Left ventricle myocardium superior (tissue), 1 donor: ENCODE data around the gene ARMC3. TPM values are rescaled to one million over a fixed set of nuclear protein-coding genes. Genes with fewer than 3 reads are reported as not detected.

Experiments
- ATAC-seq: fragments of 200-7000 bp; cut with Tn5 transposase; one replicate; pipeline ENCODE4 v1.9.1; 2020; ENCODE audit warnings: mild to moderate bottlenecking, moderate library complexity
- DNase-seq: peaks from one replicate; pipeline ENCODE4 v3.0.0-alpha.2; 2020
- intact Hi-C: fragments of 100-400 bp; cut with micrococcal nuclease; formaldehyde crosslinking; loops from one replicate; pipeline ENCODE4 v1.11.0; 2022
- total RNA-seq: library from RNA; stranded (reverse); fragmentation: NEBNext Ultra II Directional; extraction: Animal tissue kit (Norgen Biotek cat#: 25700); gene quantifications from one replicate; pipeline ENCODE4 v1.2.1, GENCODE V29; 2021
- donor health status: DM: no; HTN: yes; CAD: no; lungs with severe emphysema.

Gene ARMC3
- total RNA-seq, 1 donor from 2014 or later, result not detected

DNA sequence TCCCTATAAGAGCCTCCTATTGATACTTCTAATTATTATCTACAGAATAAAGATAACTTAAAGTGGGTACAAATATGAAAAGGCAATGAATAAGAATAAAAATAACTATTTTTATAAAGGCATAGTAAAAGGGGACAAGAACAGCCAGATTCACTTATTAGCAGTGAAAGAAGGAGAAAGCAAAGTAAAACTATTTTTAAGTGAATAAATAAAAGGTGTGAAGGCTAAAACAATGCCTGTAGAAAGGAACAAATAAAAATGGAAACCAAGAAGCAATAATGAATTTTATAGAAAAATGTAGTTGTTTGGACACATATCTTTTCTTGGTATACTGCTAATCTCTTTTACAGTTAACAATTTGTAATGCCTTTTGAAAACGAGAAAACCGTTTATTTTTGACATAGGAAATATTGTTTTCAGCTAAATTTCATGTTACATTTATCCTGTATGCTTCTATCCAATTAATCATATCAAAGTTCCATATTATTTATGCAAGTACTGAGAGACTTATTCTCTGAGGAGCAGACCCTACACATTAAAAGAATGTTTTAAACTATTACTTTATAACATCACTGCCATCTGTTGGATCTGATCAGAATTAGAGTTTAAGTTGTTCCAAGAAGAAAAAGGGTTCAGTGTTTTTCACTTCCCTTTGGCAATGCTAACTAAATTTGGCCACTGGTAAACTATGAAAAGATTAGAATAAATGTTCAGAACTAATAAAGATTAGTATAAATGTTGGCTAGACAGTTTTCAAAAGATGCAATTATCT is 59.1 kb downstream of the ARMC3 start:
- DNase-seq, result no peak
- intact Hi-C loops, result loop anchor here (5.0 kb wide), 2 partner anchors 975 to 995 kb away; no protein-coding TSS in a partner anchor
- ATAC-seq, result peak; percentile 51

DNA sequence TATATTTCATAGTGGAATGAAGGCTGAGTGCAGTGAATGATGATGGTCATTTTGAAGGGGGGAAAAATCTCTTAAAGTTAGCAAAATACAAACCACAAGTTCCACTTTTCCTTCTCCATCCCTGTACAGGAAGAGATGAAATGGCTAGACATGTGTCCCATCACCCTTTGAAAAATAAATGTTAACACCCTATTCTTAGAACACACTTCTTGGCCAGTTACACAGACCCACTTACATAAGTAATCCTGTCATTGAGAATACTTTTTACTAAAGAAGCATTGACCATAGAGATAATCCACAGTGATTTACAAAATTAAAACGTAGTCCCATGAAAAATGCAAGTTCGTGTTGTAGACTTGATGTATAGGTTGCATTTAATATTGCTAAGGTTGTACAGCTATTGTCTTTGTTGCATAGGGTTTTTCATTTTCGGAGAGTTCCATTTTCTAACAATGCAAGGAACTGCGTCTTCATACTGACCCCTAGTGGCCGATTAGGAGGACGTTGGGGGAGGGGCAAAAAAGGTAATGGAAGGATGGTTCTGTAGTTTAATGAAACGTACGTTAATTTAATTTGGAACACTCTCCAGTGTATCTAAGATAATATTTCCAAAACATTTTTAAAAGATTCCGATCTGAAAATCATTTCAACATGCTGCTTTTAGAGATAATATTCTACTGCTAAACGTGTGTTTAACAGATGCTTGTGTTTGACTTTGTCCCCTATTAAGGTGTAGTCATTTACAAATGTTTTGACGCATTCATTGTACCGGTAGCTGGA is 60.9 kb downstream of the ARMC3 start:
- DNase-seq (no peak), ATAC-seq (peak; percentile 89)
- intact Hi-C loops, result loop anchor here (5.0 kb wide), 2 partner anchors 976 to 996 kb away; no protein-coding TSS in a partner anchor

DNA sequence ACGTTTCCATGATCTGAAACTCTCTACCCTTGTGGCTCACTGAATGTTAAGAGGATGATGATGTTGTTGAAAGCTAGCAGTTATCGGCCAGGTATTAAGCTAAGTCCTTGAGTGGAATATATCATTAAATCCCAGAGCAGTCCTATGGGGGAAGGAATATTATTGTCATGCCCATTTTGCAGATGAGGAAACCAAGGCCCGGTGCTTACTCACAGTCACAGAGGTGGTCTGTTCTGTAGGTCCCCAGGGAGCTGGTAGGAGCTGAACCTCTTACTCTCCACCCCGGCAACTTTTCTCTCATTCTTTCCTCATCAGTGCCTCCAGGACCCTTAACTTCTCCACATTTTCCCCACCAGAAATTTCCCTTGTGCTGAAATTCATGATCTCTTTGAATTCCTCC is 62.6 kb downstream of the ARMC3 start:
- no peak for ATAC-seq
- intact Hi-C loops, result no loop called here
- no peak for DNase-seq

DNA sequence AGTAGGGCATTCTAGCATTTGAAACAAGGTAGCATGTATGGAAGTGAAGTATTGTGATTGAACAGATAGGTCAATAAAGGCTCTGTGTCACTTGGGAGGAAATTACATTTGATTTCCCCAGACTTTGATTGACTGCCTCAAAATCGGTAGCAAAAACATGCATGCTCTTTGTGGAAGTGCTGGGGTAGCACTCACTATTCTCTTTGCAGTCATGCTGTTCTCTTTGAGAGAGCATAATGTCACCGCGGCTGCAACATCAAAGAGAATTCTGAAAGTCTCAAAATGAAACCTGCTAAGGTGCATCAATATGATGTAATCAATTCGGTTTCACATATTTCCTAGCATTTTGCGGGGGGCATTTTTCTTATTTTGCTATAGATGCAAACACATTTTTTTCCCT is 64.2 kb downstream of the ARMC3 start:
- intact Hi-C loops, result no loop called here
- ATAC-seq (no peak), DNase-seq (no peak)

DNA sequence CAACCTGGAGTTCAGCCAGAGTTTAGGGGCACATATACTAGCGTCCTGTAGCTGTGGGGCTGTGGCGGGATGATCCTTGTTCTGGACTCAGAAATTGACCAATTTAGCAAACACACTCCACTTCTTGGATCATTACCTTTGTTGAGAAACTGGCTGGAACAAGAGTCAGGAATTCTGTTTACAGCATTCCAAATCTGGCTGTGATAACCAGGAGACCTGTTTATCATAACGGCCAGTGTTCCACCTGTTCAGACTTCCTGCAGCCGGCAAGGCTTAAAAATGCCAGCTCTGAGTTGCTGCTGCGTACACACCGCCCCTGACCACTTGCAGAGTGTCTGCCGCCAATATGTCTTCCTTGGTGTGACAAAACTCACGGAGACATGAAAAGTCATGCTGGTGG is 64.8 kb downstream of the ARMC3 start:
- DNase-seq (no peak), ATAC-seq (no peak)
- intact Hi-C loops, result no loop called here

DNA sequence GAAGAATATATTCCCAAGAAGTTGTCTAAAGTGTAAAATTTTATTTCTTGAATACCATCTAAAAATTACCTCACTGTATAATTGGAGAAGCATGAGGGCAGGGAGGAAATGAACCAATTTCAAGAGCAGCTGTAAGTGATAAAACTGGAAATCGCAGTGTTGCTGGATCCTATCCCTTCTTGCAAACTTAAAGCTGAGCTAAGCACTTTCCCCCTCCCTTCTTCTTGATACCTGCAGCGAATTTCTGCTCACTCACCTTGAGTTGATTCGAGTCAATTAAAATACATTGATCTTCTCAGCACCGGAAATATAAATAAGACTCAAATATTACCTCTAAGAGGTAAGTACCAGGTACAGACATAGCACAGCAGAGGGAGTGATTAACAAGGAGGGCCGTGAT is 65.5 kb downstream of the ARMC3 start:
- ATAC-seq, result no peak
- no peak for DNase-seq
- intact Hi-C loops, result no loop called here

DNA sequence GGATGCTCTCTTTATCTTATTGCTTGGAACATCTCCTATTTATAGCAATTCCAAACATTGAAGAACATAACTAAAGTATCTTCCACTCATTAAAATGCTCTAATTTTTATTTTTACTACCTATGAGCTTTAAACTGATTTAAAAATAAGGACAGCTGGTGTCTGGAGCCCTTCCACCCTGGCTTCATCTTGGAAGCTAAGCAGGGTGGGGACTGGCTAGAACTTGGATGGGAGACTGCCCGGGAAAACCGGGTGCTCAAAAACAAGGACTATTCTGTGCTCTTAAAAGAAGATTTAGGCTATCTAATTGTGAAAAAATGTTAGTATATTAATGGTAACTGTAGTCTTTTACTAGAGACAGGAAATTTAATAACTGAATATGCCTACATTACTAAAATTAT is 69.2 kb downstream of the ARMC3 start:
- intact Hi-C loops, result no loop called here
- DNase-seq, result no peak
- no peak for ATAC-seq

DNA sequence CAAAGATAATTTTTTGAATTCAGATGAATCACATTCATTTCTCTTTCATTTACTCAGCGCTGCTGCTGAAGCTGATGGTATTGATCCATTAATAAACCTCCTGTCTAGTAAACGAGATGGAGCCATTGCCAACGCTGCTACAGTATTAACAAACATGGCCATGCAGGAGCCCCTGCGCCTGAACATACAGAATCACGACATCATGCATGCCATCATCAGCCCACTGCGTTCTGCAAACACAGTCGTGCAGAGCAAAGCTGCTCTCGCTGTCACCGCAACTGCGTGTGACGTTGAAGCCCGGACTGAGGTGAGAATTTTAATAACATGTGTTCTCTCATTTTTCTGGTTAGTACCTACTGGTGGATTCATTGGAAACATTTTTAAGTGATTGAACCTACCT is 70.2 kb downstream of the ARMC3 start:
- DNase-seq (no peak), ATAC-seq (no peak)
- intact Hi-C loops, result no loop called here

DNA sequence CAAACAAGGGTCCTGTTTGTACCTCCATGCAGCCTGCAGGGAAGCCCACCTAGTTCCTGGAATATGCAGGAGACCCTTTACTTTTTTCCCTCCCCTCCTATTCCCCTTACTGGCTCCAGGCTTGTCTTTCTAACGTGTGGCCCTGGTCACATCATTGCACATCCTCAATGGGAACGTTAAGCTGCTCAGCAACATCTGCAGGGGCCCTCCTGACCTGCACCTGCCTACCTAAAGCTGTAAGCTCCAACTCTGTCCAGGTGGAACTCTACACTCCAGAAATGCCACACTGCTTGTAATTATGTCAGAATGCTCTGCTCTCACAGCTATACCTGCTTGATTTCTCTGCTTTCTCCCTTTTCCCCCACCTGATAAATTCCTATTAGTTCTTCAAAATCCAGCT is 72.1 kb downstream of the ARMC3 start:
- ATAC-seq (no peak), DNase-seq (no peak)
- intact Hi-C loops, result no loop called here

DNA sequence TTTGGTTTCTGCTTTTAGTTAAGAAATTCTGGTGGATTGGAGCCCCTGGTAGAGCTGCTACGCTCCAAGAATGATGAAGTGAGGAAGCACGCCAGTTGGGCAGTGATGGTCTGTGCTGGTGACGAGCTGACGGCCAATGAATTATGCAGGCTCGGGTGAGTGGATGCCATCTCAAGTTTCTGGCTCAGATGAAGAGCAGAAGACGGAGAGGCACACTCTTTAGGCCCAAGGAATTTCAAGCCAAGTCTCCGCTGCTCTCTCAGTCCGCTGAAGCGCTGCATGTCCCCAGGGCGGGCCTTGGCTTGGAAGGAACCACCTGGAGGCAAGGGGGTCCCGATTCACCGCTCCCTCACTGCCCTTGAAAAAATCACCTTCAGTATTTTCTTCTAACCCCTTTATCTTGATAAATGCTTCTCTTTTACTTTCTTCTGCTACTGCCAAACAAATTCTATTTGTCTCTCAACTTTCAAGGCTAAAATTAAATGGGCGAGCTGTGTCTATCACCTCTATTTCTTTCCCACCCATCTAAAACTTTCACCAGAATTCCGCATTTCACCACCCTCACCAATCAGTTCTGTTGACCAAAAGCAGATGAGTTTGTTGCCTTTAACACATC is 74.2 kb downstream of the ARMC3 start:
- intact Hi-C loops, result no loop called here
- no peak for DNase-seq
- no peak for ATAC-seq

DNA sequence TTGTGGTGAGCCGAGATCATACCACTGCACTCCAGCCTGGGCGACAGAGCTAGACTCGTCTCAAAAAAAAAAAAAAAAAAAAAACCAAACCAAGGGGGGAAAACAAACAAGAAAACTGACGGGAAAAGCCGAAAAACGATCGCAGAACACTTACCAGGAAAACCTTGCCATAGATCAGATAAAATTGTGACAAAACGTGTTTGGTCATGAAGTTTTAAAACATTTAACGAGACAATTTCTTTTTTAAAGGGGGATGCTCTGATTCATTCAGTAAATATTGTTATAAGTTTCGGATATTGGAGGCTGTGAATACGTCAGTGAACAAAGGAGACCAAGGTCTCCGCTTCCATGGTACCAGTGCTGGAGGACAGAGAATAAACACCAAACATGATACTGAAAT is 77.3 kb downstream of the ARMC3 start:
- intact Hi-C loops, result no loop called here
- no peak for ATAC-seq

DNA sequence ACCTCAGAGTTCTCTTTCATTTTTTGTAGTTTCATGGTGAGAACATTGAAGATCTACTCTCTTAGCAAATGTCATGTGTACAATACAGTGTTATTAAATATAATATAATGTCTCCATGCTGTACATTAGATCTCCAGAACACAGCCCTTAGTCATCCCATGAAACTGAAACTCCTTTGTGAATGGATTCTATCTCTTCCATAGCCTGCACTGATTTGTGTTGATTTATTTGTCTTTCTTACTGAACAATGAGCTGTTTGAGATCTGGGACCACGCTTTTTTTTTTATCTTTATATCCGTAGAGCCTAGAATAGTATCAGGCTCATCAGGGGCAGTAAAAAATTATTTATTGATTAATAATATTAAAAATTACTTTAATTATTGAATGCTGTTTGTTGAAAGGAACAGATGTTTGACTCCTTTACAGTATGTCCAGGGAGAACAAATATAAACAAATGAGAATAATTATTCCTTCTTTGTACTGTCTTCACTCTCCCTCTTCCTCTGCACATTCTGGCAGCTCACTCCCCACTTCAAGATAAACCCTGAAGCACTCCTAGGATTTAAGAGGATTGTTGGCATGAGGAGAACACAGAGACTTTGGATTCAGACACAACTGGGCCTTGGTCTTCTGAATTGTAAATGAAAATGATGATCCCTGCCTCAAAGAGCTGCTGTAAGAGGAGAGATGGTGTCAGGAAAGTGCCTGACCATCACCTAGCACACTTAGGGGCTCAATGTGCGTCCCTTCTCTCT is 85.9 kb downstream of the ARMC3 start:
- ATAC-seq (no peak), DNase-seq (no peak)
- intact Hi-C loops, result no loop called here

More for the DNA sequence above, 77.3 kb downstream of the ARMC3 start:
- no peak for DNase-seq

DNA sequence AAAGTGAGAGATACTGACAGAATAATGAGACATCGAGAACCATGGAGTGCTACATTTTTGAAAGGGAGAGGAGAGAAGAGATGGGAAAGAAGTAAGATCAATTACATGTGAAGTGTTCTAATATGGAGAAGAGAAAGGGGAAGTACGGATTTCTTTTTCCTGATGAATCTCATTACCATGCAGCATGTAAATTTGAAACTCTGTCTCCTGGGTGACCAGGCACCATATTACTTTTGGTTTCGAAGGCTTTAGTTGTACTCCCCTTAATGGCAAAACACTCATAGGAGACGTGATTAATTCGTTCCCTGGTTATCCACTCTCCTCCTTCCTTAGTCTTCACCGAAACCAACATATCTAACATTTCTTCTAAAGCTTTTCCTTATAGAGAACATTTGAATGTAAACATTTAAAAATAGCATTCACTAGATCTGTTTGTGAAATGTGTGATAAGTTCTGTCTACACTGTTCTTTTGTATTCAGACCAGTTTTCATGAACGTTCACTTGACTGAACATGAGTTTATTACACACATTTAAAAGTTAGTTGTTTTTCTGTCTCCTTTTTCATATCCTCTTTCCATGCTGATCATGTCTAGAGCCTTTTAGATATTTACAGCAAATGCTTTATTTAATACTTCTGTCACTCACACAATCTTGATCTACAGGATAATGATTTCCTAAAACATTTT is 87.3 kb downstream of the ARMC3 start:
- intact Hi-C loops, result no loop called here
- DNase-seq, result no peak

DNA sequence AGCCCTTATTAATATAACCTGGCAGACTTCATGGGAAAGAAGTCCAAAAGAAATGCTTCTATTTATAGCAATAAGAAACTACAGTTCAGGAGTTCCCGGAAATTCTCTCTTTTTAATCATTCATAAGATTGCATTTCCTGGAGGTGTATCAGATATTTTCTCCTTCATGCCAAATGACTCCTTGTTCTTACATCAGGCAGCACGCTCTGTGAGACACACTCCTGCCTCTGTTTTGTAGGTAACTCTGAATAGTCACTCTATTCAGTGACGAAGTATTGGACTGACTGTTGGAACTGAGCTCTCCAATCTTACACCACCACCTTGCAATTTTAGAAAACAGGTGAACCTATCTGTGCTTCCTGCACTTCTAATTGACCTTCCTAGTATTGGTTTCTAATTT is 88.8 kb downstream of the ARMC3 start:
- ATAC-seq, result no peak
- intact Hi-C loops, result no loop called here
- no peak for DNase-seq

More for the DNA sequence above, 87.3 kb downstream of the ARMC3 start:
- no peak for ATAC-seq

DNA sequence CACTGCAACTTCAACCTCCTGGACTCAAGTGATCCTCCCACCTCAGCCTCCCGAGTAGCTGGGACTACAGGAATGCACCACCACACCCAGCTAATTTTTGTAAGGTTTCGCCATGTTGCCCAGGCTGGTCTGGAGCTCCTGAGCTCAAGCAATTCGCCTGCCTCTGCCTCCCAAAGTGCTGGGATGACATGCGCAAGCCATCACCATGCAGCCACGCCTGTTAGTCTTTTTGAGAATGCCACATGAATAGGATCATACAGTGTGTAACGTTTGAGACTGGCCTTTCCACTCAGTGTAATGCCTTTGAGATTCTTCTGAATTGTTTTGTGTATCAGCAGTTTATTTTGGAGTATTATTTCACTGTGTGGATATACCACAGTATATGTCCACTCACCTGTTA is 91.8 kb downstream of the ARMC3 start:
- DNase-seq (no peak), ATAC-seq (no peak)
- intact Hi-C loops, result no loop called here

DNA sequence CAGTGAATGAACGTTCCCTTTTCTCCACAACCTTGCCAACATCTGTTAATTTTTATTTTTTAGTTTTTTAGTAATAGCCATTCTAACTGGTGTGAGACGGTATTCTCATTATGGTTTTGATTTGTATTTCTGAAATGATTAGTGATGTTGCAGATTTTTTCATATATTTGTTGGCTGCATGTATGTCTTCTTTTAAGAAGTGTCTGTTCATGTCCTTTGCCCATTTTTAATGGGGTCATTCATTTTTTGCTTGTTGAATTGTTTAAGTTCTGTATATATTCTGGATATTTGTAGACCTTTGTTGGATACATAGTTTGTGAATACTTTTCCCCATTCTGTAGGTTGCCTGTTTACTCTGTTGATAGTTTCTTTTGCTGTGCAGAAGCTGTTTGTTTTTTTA is 93.6 kb downstream of the ARMC3 start:
- intact Hi-C loops, result no loop called here
- DNase-seq, result no peak
- no peak for ATAC-seq

DNA sequence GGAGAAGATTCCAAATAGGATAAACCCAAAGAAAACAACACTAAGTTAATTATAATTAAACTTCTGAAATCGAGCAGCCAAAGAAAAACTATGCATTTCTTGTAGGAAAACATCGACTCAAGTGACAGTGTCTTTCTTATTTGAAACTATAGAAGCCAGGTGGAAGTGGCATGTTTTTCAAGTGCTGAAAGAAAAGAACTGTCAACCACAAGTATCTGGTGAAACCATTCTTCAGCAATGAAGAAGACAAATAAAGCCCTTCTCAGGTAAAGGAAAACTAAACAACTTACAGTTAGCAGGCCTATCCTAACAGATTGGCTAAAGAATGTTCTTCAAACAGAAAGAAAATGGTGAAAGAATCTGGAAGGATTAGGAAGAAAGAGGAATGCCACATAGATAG is 96.1 kb downstream of the ARMC3 start:
- ATAC-seq (no peak), DNase-seq (no peak)
- intact Hi-C loops, result no loop called here

DNA sequence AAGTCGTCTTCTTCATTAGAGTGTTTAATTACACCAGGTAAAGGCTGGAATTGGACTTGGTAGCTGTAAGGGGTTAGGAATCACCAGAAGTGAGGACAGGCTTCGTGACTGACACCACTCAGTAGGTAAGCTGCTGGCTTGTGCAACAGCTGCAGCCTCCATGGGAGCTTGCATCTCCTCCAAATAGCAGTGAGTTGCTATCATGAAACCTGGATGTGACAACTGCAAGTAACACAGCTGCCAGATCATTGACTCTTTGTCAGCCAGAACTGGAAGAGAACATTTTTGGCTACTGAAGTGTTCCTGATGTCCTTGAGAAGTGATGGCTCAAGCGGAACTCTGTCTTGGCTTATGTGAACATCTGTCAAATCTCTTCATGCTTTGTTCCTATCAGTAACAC is 103.5 kb downstream of the ARMC3 start:
- peak; percentile 97 for ATAC-seq
- intact Hi-C loops, result no loop called here
- DNase-seq, result peak; percentile 35

DNA sequence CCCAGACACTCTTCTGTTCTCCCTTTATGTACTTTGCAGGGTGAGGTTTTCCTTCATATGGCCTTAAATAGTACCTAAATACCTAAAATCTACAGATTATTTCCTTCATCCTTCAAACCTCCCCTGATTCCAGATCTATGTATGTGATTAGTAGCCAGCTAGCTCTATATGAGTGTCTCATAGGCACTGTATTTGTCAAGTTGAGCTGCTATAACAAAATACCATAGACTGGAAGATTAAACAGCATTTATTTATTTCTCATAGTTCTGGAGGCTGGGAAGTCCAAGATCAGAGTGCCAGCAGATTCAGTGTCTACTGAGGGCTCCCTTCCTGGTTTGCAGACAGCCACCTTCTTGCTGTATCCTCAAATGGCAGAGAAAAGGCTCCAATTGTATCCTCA is 106.9 kb downstream of the ARMC3 start:
- DNase-seq (no peak), ATAC-seq (no peak)
- intact Hi-C loops, result no loop called here
